DLD1 (cell line): ENCODE data around the gene LTB.

Experiments
- in situ Hi-C: cut with HindIII; loops from 2 replicates; pipeline ENCODE4 v1.10.0; 2017; ENCODE audit warnings: low sequenced_read_pairs

Gene LTB, protein sequence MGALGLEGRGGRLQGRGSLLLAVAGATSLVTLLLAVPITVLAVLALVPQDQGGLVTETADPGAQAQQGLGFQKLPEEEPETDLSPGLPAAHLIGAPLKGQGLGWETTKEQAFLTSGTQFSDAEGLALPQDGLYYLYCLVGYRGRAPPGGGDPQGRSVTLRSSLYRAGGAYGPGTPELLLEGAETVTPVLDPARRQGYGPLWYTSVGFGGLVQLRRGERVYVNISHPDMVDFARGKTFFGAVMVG

DNA sequence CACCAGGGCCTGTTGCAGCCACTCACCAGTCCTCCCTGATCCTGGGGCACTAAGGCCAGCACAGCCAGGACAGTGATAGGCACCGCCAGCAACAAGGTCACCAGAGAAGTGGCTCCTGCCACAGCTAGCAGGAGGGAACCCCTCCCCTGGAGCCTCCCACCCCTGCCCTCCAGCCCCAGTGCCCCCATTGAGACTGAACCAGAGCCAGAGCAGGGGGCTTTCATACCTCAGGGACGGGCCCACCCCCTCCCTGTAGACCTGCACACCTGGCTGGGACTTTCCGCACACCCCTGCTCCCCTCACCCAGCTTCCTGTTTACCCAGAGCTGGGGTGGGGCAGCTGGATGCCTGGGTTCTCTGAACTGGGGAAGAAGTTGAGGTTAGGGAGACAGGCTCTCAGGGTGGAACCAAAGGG is at the start of gene LTB:
LTB (minus strand) TSS at position 195 of the 414 bp plus-strand sequence; CDS start at position 188, 7 bp downstream.
- in situ Hi-C loops: no loop called here

DNA sequence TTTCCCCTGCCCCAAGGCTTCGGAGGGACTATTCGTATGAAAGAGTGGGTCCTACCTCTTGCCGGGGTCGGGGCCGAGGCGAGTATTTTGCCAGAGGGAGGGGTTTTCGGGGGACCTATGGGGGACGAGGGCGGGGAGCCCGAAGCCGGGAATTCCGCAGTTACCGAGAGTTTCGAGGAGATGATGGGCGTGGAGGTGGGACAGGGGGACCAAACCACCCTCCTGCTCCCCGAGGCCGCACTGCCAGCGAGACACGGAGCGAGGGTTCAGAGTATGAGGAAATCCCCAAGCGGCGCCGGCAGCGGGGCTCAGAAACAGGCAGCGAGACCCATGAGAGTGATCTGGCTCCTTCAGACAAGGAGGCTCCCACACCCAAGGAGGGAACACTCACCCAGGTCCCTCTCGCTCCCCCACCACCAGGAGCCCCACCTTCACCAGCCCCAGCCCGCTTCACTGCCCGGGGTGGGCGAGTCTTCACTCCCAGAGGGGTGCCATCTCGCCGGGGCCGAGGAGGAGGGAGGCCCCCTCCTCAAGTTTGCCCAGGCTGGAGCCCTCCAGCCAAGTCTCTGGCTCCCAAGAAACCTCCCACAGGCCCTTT is 49.6 kb upstream of the LTB start:
- in situ Hi-C loops: no loop called here

DNA sequence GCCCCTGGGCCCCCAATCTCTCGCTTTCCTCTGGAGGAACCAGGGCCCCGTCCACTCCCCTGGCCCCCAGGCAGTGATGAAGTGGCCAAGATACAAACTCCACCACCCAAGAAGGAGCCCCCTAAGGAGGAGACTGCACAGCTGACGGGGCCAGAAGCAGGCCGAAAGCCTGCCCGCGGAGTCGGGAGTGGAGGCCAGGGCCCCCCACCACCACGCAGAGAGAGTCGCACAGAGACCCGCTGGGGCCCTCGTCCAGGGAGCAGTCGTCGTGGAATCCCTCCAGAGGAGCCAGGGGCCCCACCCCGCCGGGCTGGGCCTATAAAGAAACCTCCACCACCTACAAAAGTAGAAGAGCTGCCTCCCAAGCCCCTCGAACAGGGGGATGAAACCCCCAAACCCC is 49.0 kb upstream of the LTB start:
- in situ Hi-C loops: no loop called here

DNA sequence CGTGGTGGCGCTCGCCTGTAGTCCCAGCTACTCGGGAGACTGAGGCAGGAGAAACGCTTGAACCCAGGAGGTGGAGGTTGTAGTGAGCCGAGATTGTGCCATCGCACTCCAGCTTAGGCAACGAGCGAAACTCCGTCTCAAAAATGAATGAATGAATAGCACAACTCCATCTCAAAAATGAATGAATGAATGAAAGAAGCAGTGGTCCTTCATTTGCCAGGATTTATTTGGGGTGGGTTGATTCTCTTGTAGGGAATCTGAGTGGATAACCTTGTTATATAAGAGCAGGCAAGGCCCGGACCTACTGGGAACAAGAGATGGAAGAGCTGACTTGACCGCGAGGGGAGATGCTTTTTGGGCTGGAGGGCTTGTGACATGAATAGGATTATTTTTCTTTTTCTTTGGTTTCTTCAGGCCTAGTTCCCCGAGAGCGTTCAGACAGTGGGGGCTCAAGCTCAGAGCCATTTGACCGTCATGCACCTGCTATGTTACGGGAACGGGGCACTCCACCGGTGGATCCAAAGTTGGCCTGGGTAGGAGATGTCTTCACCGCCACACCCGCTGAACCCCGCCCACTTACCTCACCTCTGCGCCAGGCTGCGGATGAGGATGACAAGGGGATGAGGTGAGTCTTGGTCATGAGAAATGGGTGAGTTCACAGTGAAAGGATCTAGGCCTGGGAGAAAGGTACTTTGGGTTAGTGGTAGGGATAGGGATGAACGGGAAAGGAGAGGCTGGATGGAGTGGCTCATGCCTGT is 48.1 kb upstream of the LTB start:
- in situ Hi-C loops: no loop called here

DNA sequence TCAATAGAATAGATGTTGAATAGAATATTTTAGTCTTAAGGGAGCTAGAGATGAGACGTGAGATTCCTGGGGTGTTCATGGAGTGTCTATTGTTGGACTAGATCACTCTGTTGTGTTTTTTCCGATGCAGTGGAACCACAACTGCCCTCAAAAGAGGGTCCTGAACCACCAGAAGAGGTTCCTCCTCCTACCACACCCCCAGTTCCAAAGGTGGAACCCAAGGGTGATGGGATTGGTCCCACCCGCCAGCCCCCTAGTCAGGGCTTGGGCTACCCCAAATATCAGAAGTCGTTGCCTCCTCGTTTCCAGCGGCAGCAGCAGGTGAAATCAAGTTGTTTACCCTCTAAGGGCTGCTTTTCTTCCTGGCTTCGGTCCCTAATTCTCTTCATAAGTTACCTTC is 46.8 kb upstream of the LTB start:
- in situ Hi-C loops: no loop called here

DNA sequence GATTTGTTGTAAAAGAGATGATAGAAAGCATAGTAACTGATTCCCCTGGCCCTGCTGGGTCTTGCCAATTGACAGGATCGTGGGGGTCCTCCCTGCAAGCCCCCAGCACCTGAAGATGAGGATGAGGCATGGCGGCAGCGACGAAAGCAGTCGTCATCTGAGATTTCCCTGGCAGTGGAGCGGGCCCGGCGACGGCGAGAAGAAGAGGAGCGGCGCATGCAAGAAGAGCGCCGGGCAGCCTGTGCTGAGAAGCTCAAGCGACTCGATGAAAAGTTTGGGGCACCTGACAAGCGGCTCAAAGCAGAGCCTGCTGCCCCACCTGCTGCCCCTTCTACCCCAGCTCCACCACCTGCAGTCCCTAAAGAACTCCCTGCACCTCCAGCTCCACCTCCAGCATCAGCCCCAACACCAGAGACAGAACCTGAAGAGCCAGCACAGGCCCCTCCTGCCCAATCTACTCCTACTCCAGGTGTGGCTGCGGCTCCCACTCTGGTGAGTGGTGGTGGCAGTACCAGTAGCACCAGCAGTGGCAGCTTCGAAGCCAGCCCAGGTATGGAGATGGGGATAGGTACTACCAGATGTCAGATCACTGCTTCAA is 45.6 kb upstream of the LTB start:
- in situ Hi-C loops: no loop called here

DNA sequence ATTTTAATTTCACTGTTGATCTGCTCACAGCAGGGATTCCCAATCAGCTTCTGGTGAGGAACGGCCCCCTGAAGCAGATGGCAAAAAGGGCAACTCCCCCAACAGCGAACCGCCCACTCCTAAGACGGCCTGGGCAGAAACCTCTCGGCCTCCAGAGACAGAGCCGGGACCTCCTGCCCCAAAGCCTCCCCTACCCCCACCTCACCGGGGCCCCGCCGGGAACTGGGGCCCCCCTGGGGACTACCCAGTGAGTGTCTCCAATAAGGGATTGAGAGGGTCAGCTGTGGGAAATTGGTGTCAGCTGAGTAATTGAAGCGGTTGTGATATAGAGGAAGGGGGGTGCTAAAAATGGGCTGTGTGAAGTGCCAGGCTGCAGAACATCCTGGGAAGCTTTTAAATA is 44.7 kb upstream of the LTB start:
- in situ Hi-C loops: no loop called here

DNA sequence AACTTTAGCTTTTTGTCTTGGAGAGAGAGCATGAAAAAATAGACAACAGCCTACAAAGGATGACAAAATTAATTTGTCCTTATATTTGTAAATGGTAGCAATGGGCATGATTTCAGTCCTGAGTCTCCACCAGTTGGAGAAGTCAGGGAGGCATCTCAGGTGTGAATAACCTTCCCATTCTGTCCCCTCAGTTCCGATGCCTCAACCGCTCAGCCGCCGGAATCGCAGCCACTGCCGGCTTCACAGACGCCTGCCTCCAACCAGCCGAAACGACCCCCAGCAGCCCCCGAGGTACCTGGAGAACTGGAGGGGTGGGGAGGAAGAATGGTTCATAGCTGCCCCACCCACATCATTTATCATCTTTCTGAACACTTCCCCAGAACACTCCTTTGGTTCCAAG is 41.8 kb upstream of the LTB start:
- in situ Hi-C loops: no loop called here

DNA sequence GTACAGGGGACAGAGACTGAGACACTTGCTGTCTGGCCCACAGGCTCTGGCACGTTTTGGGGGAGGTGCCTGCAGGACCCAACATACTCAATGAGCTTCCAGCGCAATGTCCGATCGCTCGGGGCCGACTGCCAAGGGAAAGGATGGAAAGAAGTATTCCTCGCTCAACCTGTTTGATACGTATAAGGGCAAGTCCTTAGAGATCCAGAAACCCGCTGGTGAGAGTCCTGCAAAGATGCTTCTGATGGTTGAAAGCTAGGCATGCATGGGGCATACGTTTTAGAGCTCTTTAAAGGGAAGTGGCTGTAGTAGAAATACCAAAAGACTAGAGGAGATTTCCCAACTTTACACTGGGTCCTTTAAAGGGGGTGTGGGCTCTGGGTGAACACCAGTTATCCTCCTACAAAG is 40.5 kb upstream of the LTB start:
- in situ Hi-C loops: no loop called here

DNA sequence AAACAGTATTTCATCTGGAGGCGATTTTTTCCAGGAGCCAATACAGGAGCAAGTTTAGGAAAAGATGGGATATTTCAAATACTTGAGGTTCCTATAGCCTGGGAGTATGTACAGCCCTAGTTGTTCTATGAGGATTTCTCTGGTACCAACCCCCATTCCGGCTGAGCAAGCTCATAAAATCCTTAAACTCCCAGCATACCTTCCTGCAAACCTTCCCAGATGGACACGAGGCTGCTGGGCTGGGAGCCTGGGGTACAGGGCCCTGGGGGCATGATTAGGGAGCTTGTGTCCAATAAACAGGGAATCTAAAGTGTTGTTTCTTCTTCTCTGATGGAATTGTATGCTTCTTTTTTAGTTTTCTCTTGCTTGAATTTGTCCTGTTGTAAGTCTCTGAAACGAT is 39.8 kb upstream of the LTB start:
- in situ Hi-C loops: no loop called here

DNA sequence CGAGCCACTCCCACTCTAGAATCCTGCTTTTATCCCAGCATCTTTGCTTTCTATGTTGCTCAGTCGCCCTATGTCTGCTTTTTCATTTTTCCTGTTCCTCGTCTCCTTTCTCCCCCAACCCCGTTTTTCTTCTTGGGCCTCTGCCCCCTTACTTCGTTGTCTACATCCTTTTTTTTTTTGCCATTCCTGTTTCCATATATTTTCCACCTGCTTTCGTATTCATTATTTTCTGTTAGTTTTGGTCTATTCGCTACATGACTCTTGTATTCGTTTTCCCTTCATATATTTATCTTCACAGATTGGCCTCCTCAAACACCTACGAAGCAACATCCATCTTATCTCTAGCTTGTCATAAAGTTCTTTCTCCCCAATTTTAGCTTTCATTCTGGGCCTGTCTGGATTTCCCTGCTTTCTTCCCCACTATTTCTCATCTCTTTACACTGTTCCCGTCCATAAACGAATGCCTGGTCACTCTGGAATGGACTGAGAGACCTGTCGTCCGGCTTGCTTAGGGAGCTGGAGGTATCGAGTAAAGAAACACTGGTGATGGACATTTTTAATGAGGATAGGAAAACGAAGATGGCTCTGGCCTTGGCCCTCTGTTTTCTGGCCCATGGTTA is 39.2 kb upstream of the LTB start:
- in situ Hi-C loops: no loop called here

DNA sequence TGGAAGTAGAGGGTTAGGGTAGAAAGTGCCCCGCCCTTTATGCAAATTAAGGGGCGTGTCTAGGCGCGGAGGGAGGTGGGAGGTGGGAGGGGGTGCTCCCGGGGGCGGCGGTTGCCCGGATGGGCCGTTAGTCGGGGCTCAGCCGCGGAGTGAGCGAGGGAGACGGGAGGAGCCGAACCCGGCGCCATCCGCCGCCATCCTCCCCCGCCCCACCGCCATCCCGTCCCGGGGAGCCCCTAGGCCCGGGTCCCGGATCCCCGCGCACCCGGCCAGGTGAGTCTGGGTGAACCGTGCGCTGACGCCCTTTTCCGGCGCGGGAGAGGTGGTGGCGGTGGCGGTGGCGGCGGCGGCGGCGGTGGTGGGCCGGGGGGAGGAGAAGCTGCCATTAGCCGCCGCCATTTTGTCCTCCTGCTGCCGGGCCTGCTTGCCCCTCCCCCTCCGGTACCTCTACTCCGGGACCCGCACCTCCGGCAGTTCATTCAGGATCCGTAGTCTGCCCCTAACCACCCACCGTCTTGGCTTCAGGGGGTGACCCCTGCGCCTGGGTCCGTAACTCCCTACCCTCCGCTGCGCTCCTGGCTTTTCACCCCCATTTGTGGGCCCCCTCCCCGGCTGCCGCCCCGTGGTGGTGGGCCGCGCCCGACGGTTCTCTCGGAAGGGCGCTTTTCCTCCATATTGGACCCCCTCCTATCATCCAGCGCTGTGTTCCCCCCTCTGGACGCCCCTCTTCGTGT is 38.5 kb upstream of the LTB start, which contains the start of gene PRRC2A:
PRRC2A (plus strand) TSS at position 130 of the 734 bp plus-strand sequence. CDS start 2,075 bp downstream, outside the sequence.
- in situ Hi-C loops: no loop called here

DNA sequence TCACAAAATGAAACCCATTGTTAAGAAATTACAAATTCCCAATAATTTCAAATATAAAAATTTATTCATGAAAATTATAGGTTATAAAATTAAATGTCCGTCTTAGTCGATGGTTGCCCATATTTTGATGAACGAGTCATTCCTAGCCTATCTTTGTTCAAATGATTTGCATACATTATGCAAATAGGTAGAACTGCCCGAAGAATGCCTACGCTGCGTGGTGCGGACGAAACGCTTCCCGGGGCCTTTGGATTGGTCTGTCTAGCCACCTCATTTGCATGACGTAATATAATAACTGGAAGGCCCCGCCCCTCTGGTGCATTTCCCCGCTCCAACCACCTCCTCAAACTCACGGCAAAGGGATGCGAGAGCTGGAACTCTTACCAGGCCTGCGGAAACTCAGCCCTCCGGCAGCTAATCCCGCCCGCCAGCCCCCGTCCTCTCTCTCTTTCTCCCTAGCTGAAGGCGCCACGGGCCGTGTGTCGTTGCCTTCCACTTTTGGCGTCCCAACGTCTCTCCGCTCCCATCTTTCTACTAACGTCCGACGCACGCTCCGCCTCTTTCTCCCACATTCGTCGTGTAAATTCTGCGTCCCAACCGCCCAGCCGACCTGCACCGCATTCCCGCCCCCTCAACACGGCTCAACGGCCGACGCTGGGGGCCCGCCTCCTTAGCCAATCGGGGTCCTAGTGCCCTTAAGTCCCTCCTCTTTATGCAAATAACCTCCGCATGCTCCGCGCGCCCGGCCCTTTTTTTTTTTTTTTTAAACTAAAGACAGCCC is 37.8 kb upstream of the LTB start:
- in situ Hi-C loops: no loop called here

DNA sequence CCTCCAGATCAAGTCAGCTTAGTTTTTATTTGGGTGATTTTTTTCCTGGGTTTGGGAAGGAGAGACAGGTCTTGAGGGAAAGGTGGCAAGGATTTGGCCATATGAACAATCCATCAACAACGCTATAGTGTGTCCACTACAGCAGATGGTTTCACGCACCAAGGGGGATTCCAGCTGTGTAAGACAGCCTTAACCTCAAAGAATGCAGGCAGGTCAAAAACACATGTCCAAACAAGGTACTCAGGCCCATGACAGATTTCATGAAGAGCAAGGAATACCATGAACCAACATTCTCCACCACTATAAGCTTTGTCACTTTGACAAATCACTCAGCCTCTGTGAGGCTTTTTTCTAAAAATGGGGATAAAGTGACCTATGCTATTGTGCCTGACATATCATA is 34.8 kb upstream of the LTB start:
- in situ Hi-C loops: no loop called here

DNA sequence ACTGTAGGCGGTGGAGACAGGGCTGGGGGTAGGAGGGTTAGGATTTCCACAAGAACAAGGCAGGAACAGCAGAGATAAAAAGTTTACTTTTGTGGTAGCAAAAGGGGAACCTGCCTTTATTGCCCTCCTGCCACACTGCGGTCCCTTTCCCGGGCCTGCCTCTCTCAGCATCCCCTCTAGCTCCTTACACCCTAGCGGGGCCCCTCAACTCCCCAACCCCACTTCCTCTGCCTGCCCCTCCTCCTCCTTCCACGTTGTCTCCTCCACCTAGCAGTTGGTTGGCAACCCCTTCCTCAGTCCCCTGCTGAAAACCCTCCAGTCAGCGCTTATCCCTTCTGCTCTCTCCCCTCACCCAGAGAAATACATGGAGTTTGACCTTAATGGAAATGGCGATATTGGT is 33.5 kb upstream of the LTB start:
- in situ Hi-C loops: no loop called here

DNA sequence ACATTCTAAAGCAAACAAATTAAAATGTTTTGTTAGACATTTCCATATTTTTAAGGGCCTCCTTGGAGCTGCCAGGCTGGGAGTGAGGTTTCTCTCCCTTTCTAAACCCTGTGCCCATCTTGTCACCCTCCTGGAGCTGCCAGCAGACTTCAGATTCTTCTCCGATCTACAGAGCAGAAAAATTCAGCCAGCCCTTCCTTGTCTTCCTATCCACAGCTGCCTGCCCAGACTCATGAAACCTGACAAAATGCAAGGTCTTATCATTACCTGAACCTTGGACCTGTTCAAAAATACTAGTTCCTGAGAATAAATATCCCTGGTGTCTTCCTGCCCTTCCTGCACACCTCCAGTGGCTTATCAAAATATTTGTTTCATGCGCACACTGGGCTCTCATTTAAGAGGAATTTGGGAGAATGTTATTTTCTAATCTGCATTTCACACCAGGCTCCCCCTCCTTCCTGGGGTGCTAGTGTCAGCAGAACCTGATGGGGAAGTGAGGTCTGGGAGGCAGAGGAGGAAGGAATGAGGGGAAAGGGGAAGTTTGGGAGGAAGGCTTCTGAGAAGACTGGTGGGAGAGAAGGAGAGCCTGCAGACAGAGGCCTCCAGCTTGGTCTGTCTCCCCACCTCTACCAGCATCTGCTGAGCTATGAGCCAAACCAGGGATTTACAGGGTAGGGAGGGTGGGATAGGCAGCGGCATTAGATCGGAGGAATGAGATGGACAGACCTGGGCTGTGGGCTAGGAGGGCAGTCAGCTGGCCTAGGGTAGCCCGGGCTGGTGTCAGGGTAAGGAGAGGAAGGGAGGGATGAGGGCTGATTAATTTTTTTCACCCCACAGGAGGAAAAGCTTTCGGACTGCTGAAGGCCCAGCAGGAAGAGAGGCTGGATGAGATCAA is 32.7 kb upstream of the LTB start, which contains the start of gene AIF1:
AIF1 (plus strand) TSS at position 551 of the 895 bp plus-strand sequence; CDS start at position 647, 96 bp downstream.
- in situ Hi-C loops: no loop called here

DNA sequence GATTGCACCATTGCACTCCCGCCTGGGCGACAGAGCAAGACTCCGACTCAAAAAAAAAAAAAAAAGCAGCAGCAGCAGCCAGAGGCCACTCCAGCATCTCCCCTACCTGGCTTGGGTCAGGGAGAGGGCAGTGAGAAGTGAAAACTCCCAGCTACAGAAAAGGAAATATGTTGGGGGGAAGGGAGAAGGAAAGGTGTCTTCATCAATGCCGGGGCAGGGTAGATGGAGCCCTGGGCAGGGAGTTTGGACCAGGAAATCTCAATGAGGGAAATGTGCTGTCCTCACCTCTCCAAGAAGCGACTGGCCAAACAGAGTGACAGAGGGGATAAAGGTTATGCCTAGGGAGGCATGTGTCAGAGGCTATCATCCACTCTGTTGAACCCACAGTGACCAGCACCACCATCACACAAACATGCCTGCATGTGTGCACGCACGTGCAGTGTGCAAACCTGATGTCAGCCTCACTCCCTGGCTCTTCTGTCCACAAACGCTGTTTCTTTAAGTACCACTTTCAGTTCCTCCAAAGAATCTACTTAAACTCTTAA is 31.9 kb upstream of the LTB start:
- in situ Hi-C loops: no loop called here

DNA sequence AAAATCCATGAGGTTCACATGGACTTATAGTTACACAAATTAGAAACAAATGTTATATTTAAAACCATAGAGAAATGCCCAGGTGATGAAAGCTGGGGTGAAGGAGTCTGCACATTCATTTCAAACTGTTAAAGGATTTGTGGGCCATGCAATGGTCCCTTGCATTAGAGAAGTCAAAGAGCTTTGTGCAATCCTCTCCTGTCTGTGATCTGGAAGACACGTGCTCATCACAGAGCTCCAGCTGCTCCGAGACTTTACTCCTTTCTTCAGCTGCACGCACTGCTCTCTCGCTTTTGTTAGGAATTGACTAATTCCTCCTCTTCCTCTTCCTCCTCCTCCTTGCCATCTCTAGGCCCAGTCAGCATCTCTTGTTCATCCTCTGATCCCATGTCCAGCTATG is 28.7 kb upstream of the LTB start:
- in situ Hi-C loops: no loop called here
